GF-D8 (cell line): ENCODE results near the gene PHC2.
A peak's percentile ranks its signal among the peaks of the same experiment; 100 is the strongest.

Source experiments
- DNase-seq: peaks from one replicate; lab custom pipeline; 2025; lab: John Stamatoyannopoulos, UW

Gene PHC2

GRCh38 chr1:33420870-33421775 is 9.8 kb downstream of the PHC2 start:
- DNase-seq, result no peak

GRCh38 chr1:33418811-33419210 is 12.1 kb downstream of the PHC2 start:
- DNase-seq, result no peak

GRCh38 chr1:33414879-33415278 is 16.0 kb downstream of the PHC2 start:
- no peak for DNase-seq

- DNase-seq, result no peak
These were observed 20.7 kb downstream of the PHC2 start for GRCh38 chr1:33410091-33410701.

GRCh38 chr1:33408093-33408436 is 22.8 kb downstream of the PHC2 start:
- DNase-seq, result no peak

- DNase-seq, result no peak
These were observed 23.4 kb downstream of the PHC2 start for GRCh38 chr1:33407352-33408092.

GRCh38 chr1:33402206-33402605 is 28.7 kb downstream of the PHC2 start:
- no peak for DNase-seq

GRCh38 chr1:33401471-33401870 is 29.4 kb downstream of the PHC2 start:
- DNase-seq, result no peak

- no peak for DNase-seq
These were observed 30.6 kb downstream of the PHC2 start for GRCh38 chr1:33400153-33400911.

- DNase-seq, result no peak
These were observed 31.5 kb downstream of the PHC2 start for GRCh38 chr1:33399375-33399774.

GRCh38 chr1:33397994-33398393 is 32.9 kb downstream of the PHC2 start:
- peak; percentile 34 for DNase-seq

- DNase-seq, result no peak
These were observed 33.8 kb downstream of the PHC2 start for GRCh38 chr1:33397125-33397506.

- peak; percentile 96 for DNase-seq
These were observed 34.4 kb downstream of the PHC2 start for GRCh38 chr1:33396188-33397124.

- DNase-seq, result no peak
These were observed 36.1 kb downstream of the PHC2 start for GRCh38 chr1:33394770-33395169.

GRCh38 chr1:33393991-33394390 is 36.9 kb downstream of the PHC2 start:
- DNase-seq, result no peak

- no peak for DNase-seq
These were observed 37.4 kb downstream of the PHC2 start for GRCh38 chr1:33393524-33393923.

- no peak for DNase-seq
These were observed 38.3 kb downstream of the PHC2 start for GRCh38 chr1:33392639-33393038.

GRCh38 chr1:33392206-33392605 is 38.7 kb downstream of the PHC2 start:
- no peak for DNase-seq

- no peak for DNase-seq
These were observed 39.4 kb downstream of the PHC2 start for GRCh38 chr1:33391343-33392078.

GRCh38 chr1:33390542-33390941 is 40.4 kb downstream of the PHC2 start:
- no peak for DNase-seq
